GM12872 (cell line): Measurements from ENCODE around the gene B3GNT4.

Source experiments
- CTCF ChIP-seq: IDR thresholded peaks from 3 replicates; pipeline ENCODE4 v1.5.1; 2011; ENCODE audit warnings: low read depth, mild to moderate bottlenecking, low read length, moderate library complexity; ENCODE audit not compliant: insufficient read depth

Gene B3GNT4

GRCh38 chr12:122250047-122250446 lies 46.5 kb downstream of the B3GNT4 start:
- TF ChIP-seq CTCF: no peak

- no peak for TF ChIP-seq CTCF
Observed at GRCh38 chr12:122250536-122250935, 47.0 kb downstream of the B3GNT4 start.
